ENCODE measurements around the gene COPG2.

Gene COPG2

GRCh38 chr7:130492523-130493274, 175.8 kb downstream of the COPG2 start:
- Histone ChIP-seq H3K4me3 (ENCODE audit: low read length) (peak overlapping the region; percentile 80), H3K9ac (ENCODE audit: low read depth, low read length) (peak overlapping the region; percentile 63), H3K27ac (ENCODE audit: low read length) (no peak overlapping the region), H3K4me1 (ENCODE audit: insufficient read depth, low read length) (peaks cover 3% of the 10 kb centered on the region; the same call in 1 of the 2 replicates), H3K27me3 (ENCODE audit: insufficient read depth, low read length) (peaks cover 55% of the 10 kb centered on the region), H3K36me3 (ENCODE audit: insufficient read depth, low read depth, low read length) (peaks cover 11% of the 10 kb centered on the region), H3K9me3 (ENCODE audit: insufficient read depth, low read depth, low read length) (peaks cover 9% of the 10 kb centered on the region)

GRCh38 chr7:130491841-130492522, 176.6 kb downstream of the COPG2 start, which contains the start of gene MEST:
Gene MEST, plus strand, starts transcription at chr7:130492085. Its CDS starts 229 bp downstream, at chr7:130492314.
- no peak within 1 kb of the TSS for H3K27ac ChIP-seq (ENCODE audit: low read length)
- H3K36me3 ChIP-seq (ENCODE audit: insufficient read depth, low read depth, low read length), result peaks cover 7% of the 10 kb centered on the region
- peaks cover 3% of the 10 kb centered on the region; the same call in 1 of the 2 replicates for H3K4me1 ChIP-seq (ENCODE audit: insufficient read depth, low read length)
- H3K9ac ChIP-seq (ENCODE audit: low read depth, low read length), result peak within 1 kb of the TSS; percentile 63; the same call in 1 of the 2 replicates
- H3K4me3 ChIP-seq (ENCODE audit: low read length), result peak within 1 kb of the TSS; percentile 80
- peaks cover 9% of the 10 kb centered on the region for H3K9me3 ChIP-seq (ENCODE audit: insufficient read depth, low read depth, low read length)
- H3K27me3 ChIP-seq (ENCODE audit: insufficient read depth, low read length), result peaks cover 55% of the 10 kb centered on the region

- no peak overlapping the region for H3K27ac ChIP-seq (ENCODE audit: low read length)
These were observed 177.4 kb downstream of the COPG2 start for GRCh38 chr7:130490888-130491804.

GRCh38 chr7:130490311-130490791, 178.2 kb downstream of the COPG2 start:
- Histone ChIP-seq H3K27me3 (ENCODE audit: insufficient read depth, low read length) (peaks cover 55% of the 10 kb centered on the region), H3K9me3 (ENCODE audit: insufficient read depth, low read depth, low read length) (peaks cover 9% of the 10 kb centered on the region), H3K4me1 (ENCODE audit: insufficient read depth, low read length) (peaks cover 3% of the 10 kb centered on the region; the same call in 1 of the 2 replicates), H3K9ac (ENCODE audit: low read depth, low read length) (peak overlapping the region; percentile 65; the same call in 1 of the 2 replicates), H3K36me3 (ENCODE audit: insufficient read depth, low read depth, low read length) (no peaks in the 10 kb centered on the region), H3K27ac (ENCODE audit: low read length) (no peak overlapping the region), H3K4me3 (ENCODE audit: low read length) (peak overlapping the region; percentile 59)

More at GRCh38 chr7:130490888-130491804, 177.4 kb downstream of the COPG2 start:
- Histone ChIP-seq H3K9me3 (ENCODE audit: insufficient read depth, low read depth, low read length) (peaks cover 9% of the 10 kb centered on the region), H3K4me3 (ENCODE audit: low read length) (peak overlapping the region; percentile 59), H3K9ac (ENCODE audit: low read depth, low read length) (peak overlapping the region; percentile 65; the same call in 1 of the 2 replicates), H3K4me1 (ENCODE audit: insufficient read depth, low read length) (peaks cover 3% of the 10 kb centered on the region; the same call in 1 of the 2 replicates), H3K36me3 (ENCODE audit: insufficient read depth, low read depth, low read length) (no peaks in the 10 kb centered on the region), H3K27me3 (ENCODE audit: insufficient read depth, low read length) (peaks cover 55% of the 10 kb centered on the region)

- Histone ChIP-seq H3K27ac (ENCODE audit: low read length) (no peak overlapping the region), H3K4me3 (ENCODE audit: low read length) (no peak overlapping the region), H3K27me3 (ENCODE audit: insufficient read depth, low read length) (peaks cover 51% of the 10 kb centered on the region), H3K9ac (ENCODE audit: low read depth, low read length) (no peak overlapping the region), H3K9me3 (ENCODE audit: insufficient read depth, low read depth, low read length) (peaks cover 9% of the 10 kb centered on the region), H3K36me3 (ENCODE audit: insufficient read depth, low read depth, low read length) (no peaks in the 10 kb centered on the region), H3K4me1 (ENCODE audit: insufficient read depth, low read length) (peaks cover 3% of the 10 kb centered on the region; the same call in 1 of the 2 replicates)
These were observed 179.2 kb downstream of the COPG2 start for GRCh38 chr7:130489140-130489983.

GRCh38 chr7:130488392-130489139, 180.0 kb downstream of the COPG2 start:
- Histone ChIP-seq H3K9me3 (ENCODE audit: insufficient read depth, low read depth, low read length) (peaks cover 9% of the 10 kb centered on the region), H3K9ac (ENCODE audit: low read depth, low read length) (no peak overlapping the region), H3K27ac (ENCODE audit: low read length) (no peak overlapping the region), H3K4me3 (ENCODE audit: low read length) (no peak overlapping the region), H3K36me3 (ENCODE audit: insufficient read depth, low read depth, low read length) (no peaks in the 10 kb centered on the region), H3K27me3 (ENCODE audit: insufficient read depth, low read length) (peaks cover 43% of the 10 kb centered on the region), H3K4me1 (ENCODE audit: insufficient read depth, low read length) (peaks cover 3% of the 10 kb centered on the region; the same call in 1 of the 2 replicates)

GRCh38 chr7:130486954-130487436, 181.6 kb downstream of the COPG2 start:
- Histone ChIP-seq H3K27ac (ENCODE audit: low read length) (no peak overlapping the region), H3K4me3 (ENCODE audit: low read length) (peak overlapping the region; percentile 52)

GRCh38 chr7:130486114-130486953, 182.2 kb downstream of the COPG2 start:
- no peaks in the 10 kb centered on the region for H3K36me3 ChIP-seq (ENCODE audit: insufficient read depth, low read depth, low read length)
- H3K4me1 ChIP-seq (ENCODE audit: insufficient read depth, low read length), result 0 out of 2 replicates have a peak, but pooled peaks cover 3% of the 10 kb centered on the region
- no peak overlapping the region for H3K9ac ChIP-seq (ENCODE audit: low read depth, low read length)
- peak overlapping the region; percentile 52 for H3K4me3 ChIP-seq (ENCODE audit: low read length)
- H3K9me3 ChIP-seq (ENCODE audit: insufficient read depth, low read depth, low read length), result no peaks in the 10 kb centered on the region; the same call in 1 of the 2 replicates
- no peak overlapping the region for H3K27ac ChIP-seq (ENCODE audit: low read length)
- H3K27me3 ChIP-seq (ENCODE audit: insufficient read depth, low read length), result peaks cover 21% of the 10 kb centered on the region

More at GRCh38 chr7:130486954-130487436, 181.6 kb downstream of the COPG2 start:
- Histone ChIP-seq H3K4me1 (ENCODE audit: insufficient read depth, low read length) (0 out of 2 replicates have a peak, but pooled peaks cover 3% of the 10 kb centered on the region), H3K9me3 (ENCODE audit: insufficient read depth, low read depth, low read length) (no peaks in the 10 kb centered on the region; the same call in 1 of the 2 replicates), H3K9ac (ENCODE audit: low read depth, low read length) (no peak overlapping the region), H3K36me3 (ENCODE audit: insufficient read depth, low read depth, low read length) (no peaks in the 10 kb centered on the region), H3K27me3 (ENCODE audit: insufficient read depth, low read length) (peaks cover 27% of the 10 kb centered on the region)

GRCh38 chr7:130485734-130486113, 182.8 kb downstream of the COPG2 start:
- H3K27me3 ChIP-seq (ENCODE audit: insufficient read depth, low read length), result peaks cover 14% of the 10 kb centered on the region
- no peaks in the 10 kb centered on the region for H3K9me3 ChIP-seq (ENCODE audit: insufficient read depth, low read depth, low read length)
- H3K4me1 ChIP-seq (ENCODE audit: insufficient read depth, low read length), result 0 out of 2 replicates have a peak, but pooled peaks cover 3% of the 10 kb centered on the region
- H3K4me3 ChIP-seq (ENCODE audit: low read length), result no peak overlapping the region
- no peaks in the 10 kb centered on the region for H3K36me3 ChIP-seq (ENCODE audit: insufficient read depth, low read depth, low read length)
- no peak overlapping the region for H3K9ac ChIP-seq (ENCODE audit: low read depth, low read length)
- H3K27ac ChIP-seq (ENCODE audit: low read length), result no peak overlapping the region

Data from iPS-20b (cell line).